NT2/D1 (cell line): ENCODE measurements around the gene ZSCAN2.

Source experiments
- SUZ12 ChIP-seq: IDR thresholded peaks from 2 replicates; pipeline ENCODE4 v1.6.1; 2011; ENCODE audit not compliant: insufficient read length, insufficient read depth; ENCODE audit errors: extremely low read depth
- ZNF274 ChIP-seq: IDR thresholded peaks from 2 replicates; pipeline ENCODE4 v1.6.1; 2011; ENCODE audit warnings: mild to moderate bottlenecking, low read depth, low read length

GRCh38 chr15:84638103-84638502 lies 37.3 kb downstream of the ZSCAN2 start:
- TF ChIP-seq SUZ12, result no peak
- TF ChIP-seq ZNF274, result no peak
